ENCODE measurements around the gene EMC9.
A peak's percentile ranks its signal among the peaks of the same experiment; 100 is the strongest.
"Not testable (repeated sequence)": the region's sequence is repeated elsewhere in the genome, so short reads cannot be mapped to it uniquely, and the experiment has no call there.

The EMC9 gene

GRCh38 chr14:24108336-24108874, 33.0 kb downstream of the EMC9 start:
- DNase-seq (ENCODE audit: low spot score), result no peak

GRCh38 chr14:24106672-24107271, 34.6 kb downstream of the EMC9 start:
- no peak for DNase-seq (ENCODE audit: low spot score)

GRCh38 chr14:24105609-24106239, 35.7 kb downstream of the EMC9 start:
- not testable (repeated sequence) for DNase-seq (ENCODE audit: low spot score)

- DNase-seq (ENCODE audit: low spot score), result no peak
These were observed 37.9 kb downstream of the EMC9 start for GRCh38 chr14:24103451-24103850.

GRCh38 chr14:24102357-24103048, 38.9 kb downstream of the EMC9 start:
- no peak for DNase-seq (ENCODE audit: low spot score)

GRCh38 chr14:24100982-24101494, 40.4 kb downstream of the EMC9 start:
- DNase-seq (ENCODE audit: low spot score), result no peak

GRCh38 chr14:24100197-24100981, 41.0 kb downstream of the EMC9 start:
- no peak for DNase-seq (ENCODE audit: low spot score)

- DNase-seq (ENCODE audit: low spot score), result no peak
These were observed 42.2 kb downstream of the EMC9 start for GRCh38 chr14:24098927-24099813.

GRCh38 chr14:24098229-24098926, 43.0 kb downstream of the EMC9 start:
- DNase-seq (ENCODE audit: low spot score), result no peak

- DNase-seq (ENCODE audit: low spot score), result no peak
These were observed 44.7 kb downstream of the EMC9 start for GRCh38 chr14:24096545-24097181.

GRCh38 chr14:24095271-24096068, 45.9 kb downstream of the EMC9 start:
- DNase-seq (ENCODE audit: low spot score), result peak; percentile 86

- peak; percentile 41 for DNase-seq (ENCODE audit: low spot score)
These were observed 46.5 kb downstream of the EMC9 start for GRCh38 chr14:24094841-24095270.

GRCh38 chr14:24093901-24094840, 47.2 kb downstream of the EMC9 start, which contains the start of gene PCK2:
Gene PCK2, plus strand, starts transcription at chr14:24094311. Its CDS starts 95 bp downstream, at chr14:24094406.
- DNase-seq (ENCODE audit: low spot score), result peak; percentile 86

- no peak for DNase-seq (ENCODE audit: low spot score)
These were observed 48.0 kb downstream of the EMC9 start for GRCh38 chr14:24093207-24093900.

GRCh38 chr14:24092505-24093206, 48.7 kb downstream of the EMC9 start:
- no peak for DNase-seq (ENCODE audit: low spot score)

GRCh38 chr14:24092110-24092504, 49.3 kb downstream of the EMC9 start:
- DNase-seq (ENCODE audit: low spot score), result no peak

All from hematopoietic multipotent progenitor cell treated with erythropoietin and hydrocortisone succinate and interleukin-3 and kit ligand, for 17 days (in vitro differentiated cells).